SK-N-MC (cell line): ENCODE measurements around the gene CPT1A.

Experiments
- EZH2 ChIP-seq: fragments of 200-600 bp; sonication (generic); IDR thresholded peaks from one replicate; pipeline ENCODE4 v1.6.1; 2017; ENCODE audit warnings: antibody characterized with exemption
- FOXP2 ChIP-seq: optimal IDR thresholded peaks from 2 replicates; pipeline ENCODE3; 2011; ENCODE audit warnings: mild to moderate bottlenecking, moderate library complexity; ENCODE audit not compliant: insufficient read depth; ENCODE audit errors: extremely low read length, control extremely low read depth
- POLR2AphosphoS5 ChIP-seq: IDR thresholded peaks from 2 replicates; pipeline ENCODE4 v1.6.1; 2012; ENCODE audit warnings: mild to moderate bottlenecking, low read depth, low read length, borderline replicate concordance

GRCh38 chr11:68840661-68841653, 759 bp downstream of the CPT1A start:
- TF ChIP-seq FOXP2 (no peak), POLR2AphosphoS5 (no peak), EZH2 (no peak)
